Epithelial cell of proximal tubule (primary cell): ENCODE results near the gene RAP1GAP. TPM values are rescaled to one million over a fixed set of nuclear protein-coding genes. Genes with fewer than 3 reads are reported as not detected.

Source experiments
- DNase-seq: peaks from one replicate; pipeline ENCODE4 v3.0.0-alpha.2; 2011; ENCODE audit warnings: low read depth
- H3K4me3 ChIP-seq: 2 replicates; pipeline ENCODE4 v1.5.1; 2011; ENCODE audit warnings: low read depth, mild to moderate bottlenecking, low read length
- CTCF ChIP-seq: conservative IDR thresholded peaks from 2 replicates; pipeline ENCODE4 v1.5.1; 2012; ENCODE audit warnings: low read depth, mild to moderate bottlenecking, low read length
- total RNA-seq: library from RNA; depleted of rRNA; stranded (reverse); fragments of >200 nt; gene quantifications from 2 replicates; pipeline ENCODE4 v1.2.3, GENCODE V29; 2015

RAP1GAP gene
- total RNA-seq, 1 donor from 2014 or later = 2.4 TPM

- no peak for DNase-seq
- no peak overlapping the region for H3K4me3 ChIP-seq
- no peak for TF ChIP-seq CTCF
Observed at GRCh38 chr1:21625390-21626190, 43.6 kb downstream of the RAP1GAP start.

GRCh38 chr1:21624571-21625389 is 44.4 kb downstream of the RAP1GAP start:
- no peak for TF ChIP-seq CTCF
- no peak overlapping the region for H3K4me3 ChIP-seq
- DNase-seq = no peak

- no peak for TF ChIP-seq CTCF
- DNase-seq = peak; percentile 20
- no peak overlapping the region for H3K4me3 ChIP-seq
Observed at GRCh38 chr1:21623410-21623961, 45.7 kb downstream of the RAP1GAP start.

GRCh38 chr1:21622466-21623315 is 46.5 kb downstream of the RAP1GAP start:
- DNase-seq = no peak
- no peak overlapping the region for H3K4me3 ChIP-seq
- TF ChIP-seq CTCF = no peak

- no peak for DNase-seq
- peak overlapping the region; percentile 38 for H3K4me3 ChIP-seq
- TF ChIP-seq CTCF = no peak
Observed at GRCh38 chr1:21621761-21622436, 47.3 kb downstream of the RAP1GAP start.

- DNase-seq = no peak
- no peak overlapping the region for H3K4me3 ChIP-seq
- no peak for TF ChIP-seq CTCF
Observed at GRCh38 chr1:21621051-21621450, 48.1 kb downstream of the RAP1GAP start.
